Vagina (tissue), 2 donors: Measurements from ENCODE around the gene CITED4. TPM values are rescaled to one million over a fixed set of nuclear protein-coding genes. Genes with fewer than 3 reads are reported as not detected.

ENCODE experiments used
- DNase-seq, 2 donors: peaks; one replicate each; pipeline ENCODE4 v3.0.0-alpha.2; 2017; ENCODE audit errors: extremely low spot score in 2 of 2
- H3K27ac ChIP-seq: fragments of 200-600 bp; sonication (generic); one replicate; pipeline ENCODE4 v1.5.1; 2019
- H3K27me3 ChIP-seq: fragments of 200-600 bp; sonication (generic); one replicate; pipeline ENCODE4 v1.5.1; 2019
- H3K36me3 ChIP-seq, 2 donors: fragments of 200-600 bp; sonication (generic); one replicate each; pipeline ENCODE4 v1.5.1; 2017 to 2019
- H3K4me1 ChIP-seq: fragments of 200-600 bp; sonication (generic); one replicate; pipeline ENCODE4 v1.5.1; 2019
- H3K4me3 ChIP-seq, 2 donors: fragments of 200-600 bp; sonication (generic); 1 replicate in 1 of 2; 2 replicates in 1 of 2; pipeline ENCODE4 v1.5.1; 2016 to 2019
- H3K9me3 ChIP-seq: fragments of 200-600 bp; sonication (generic); one replicate; pipeline ENCODE4 v1.5.1; 2019
- POLR2A ChIP-seq, 2 donors: fragments of 450-650 bp; IDR thresholded peaks; one replicate each; pipeline ENCODE4 v1.6.1; 2017; ENCODE audit warnings: antibody characterized with exemption in 2 of 2, mild to moderate bottlenecking in 2 of 2, moderate library complexity in 2 of 2
- POLR2AphosphoS5 ChIP-seq, 2 donors: sonication (generic); formaldehyde crosslinking; IDR thresholded peaks; one replicate each; pipeline ENCODE4 v1.9.0; 2017; ENCODE audit warnings: antibody characterized with exemption in 2 of 2, mild to moderate bottlenecking in 2 of 2, low read depth in 1 of 2; ENCODE audit not compliant: insufficient read depth in 1 of 2
- intact Hi-C: fragments of 100-400 bp; cut with DNase I; formaldehyde crosslinking; loops from one replicate; pipeline ENCODE4 v1.15.1; 2023
- total RNA-seq: library from RNA; depleted of rRNA; stranded (reverse); fragments of >200 nt; gene quantifications from one replicate; pipeline ENCODE4 v1.2.3, GENCODE V29; 2016
- TF ChIP-seq, protein P1 (sequence below), 3 experiments: fragments of 450-650 bp in 2 of 3; fragments of 200-600 bp in 1 of 3; sonication (generic) in 1 of 3; IDR thresholded peaks; one replicate each; pipeline ENCODE4 v1.5.1; 2017 to 2019; ENCODE audit warnings: antibody characterized with exemption in 3 of 3, mild to moderate bottlenecking in 2 of 3, moderate library complexity in 2 of 3

Gene CITED4
- total RNA-seq, 1 donor from 2014 or later: 16.5 TPM

GRCh38 chr1:40836283-40836682 is 25.9 kb downstream of the CITED4 start:
- Histone ChIP-seq H3K27me3 (no peaks in the 10 kb centered on the region), H3K36me3 (no peaks in the 10 kb centered on the region), H3K27ac (no peak overlapping the region), H3K4me3 (no peak overlapping the region), H3K4me1 (no peaks in the 10 kb centered on the region), H3K9me3 (no peaks in the 10 kb centered on the region)
- intact Hi-C loops: no loop called here
- TF ChIP-seq, protein P1, sequence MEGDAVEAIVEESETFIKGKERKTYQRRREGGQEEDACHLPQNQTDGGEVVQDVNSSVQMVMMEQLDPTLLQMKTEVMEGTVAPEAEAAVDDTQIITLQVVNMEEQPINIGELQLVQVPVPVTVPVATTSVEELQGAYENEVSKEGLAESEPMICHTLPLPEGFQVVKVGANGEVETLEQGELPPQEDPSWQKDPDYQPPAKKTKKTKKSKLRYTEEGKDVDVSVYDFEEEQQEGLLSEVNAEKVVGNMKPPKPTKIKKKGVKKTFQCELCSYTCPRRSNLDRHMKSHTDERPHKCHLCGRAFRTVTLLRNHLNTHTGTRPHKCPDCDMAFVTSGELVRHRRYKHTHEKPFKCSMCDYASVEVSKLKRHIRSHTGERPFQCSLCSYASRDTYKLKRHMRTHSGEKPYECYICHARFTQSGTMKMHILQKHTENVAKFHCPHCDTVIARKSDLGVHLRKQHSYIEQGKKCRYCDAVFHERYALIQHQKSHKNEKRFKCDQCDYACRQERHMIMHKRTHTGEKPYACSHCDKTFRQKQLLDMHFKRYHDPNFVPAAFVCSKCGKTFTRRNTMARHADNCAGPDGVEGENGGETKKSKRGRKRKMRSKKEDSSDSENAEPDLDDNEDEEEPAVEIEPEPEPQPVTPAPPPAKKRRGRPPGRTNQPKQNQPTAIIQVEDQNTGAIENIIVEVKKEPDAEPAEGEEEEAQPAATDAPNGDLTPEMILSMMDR (IDR thresholded peaks at IDR 0.05): no peak
- TF ChIP-seq POLR2A (IDR thresholded peaks at IDR 0.05) (no peak), POLR2AphosphoS5 (IDR thresholded peaks at IDR 0.05; ENCODE audit: insufficient read depth in 1 of 2, low read depth in 1 of 2) (no peak)
- no peak for DNase-seq

GRCh38 chr1:40834968-40835545 is 27.1 kb downstream of the CITED4 start:
- Histone ChIP-seq H3K4me3 (no peak overlapping the region), H3K27me3 (no peaks in the 10 kb centered on the region), H3K4me1 (no peaks in the 10 kb centered on the region), H3K27ac (no peak overlapping the region), H3K9me3 (no peaks in the 10 kb centered on the region), H3K36me3 (no peaks in the 10 kb centered on the region)
- TF ChIP-seq POLR2A (IDR thresholded peaks at IDR 0.05) (no peak), POLR2AphosphoS5 (IDR thresholded peaks at IDR 0.05; ENCODE audit: insufficient read depth in 1 of 2, low read depth in 1 of 2) (no peak)
- TF ChIP-seq, protein P1 (IDR thresholded peaks at IDR 0.05): no peak
- intact Hi-C loops: no loop called here
- DNase-seq: no peak

DNA sequence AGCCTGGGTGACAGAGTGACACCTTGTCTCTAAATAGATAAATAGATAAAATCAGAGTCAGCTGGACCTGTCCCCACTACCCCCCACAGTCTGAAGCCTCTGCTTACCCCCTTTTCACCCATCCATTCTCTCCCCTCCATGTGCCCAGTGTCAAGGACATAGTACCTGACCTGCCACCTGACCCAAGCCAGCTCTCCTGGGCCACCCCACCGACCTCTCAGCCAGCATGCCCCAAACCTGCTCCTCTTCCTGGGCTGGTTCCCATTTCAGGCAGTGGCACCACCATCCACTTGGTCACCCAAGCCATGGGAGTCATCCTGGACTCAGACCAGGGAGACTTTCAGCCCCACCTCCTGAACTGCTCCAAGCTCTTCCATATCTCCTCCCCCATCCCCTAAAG is 28.2 kb downstream of the CITED4 start:
- no peaks in the 10 kb centered on the region for H3K4me1 ChIP-seq
- no peak overlapping the region for H3K4me3 ChIP-seq
- no peaks in the 10 kb centered on the region for H3K36me3 ChIP-seq
- no peaks in the 10 kb centered on the region for H3K27me3 ChIP-seq
- no peak overlapping the region for H3K27ac ChIP-seq
- TF ChIP-seq POLR2A (IDR thresholded peaks at IDR 0.05): no peak
- TF ChIP-seq, protein P1 (IDR thresholded peaks at IDR 0.05): no peak
- no peak for TF ChIP-seq POLR2AphosphoS5 (IDR thresholded peaks at IDR 0.05; ENCODE audit: insufficient read depth in 1 of 2, low read depth in 1 of 2)
- no peak for DNase-seq
- intact Hi-C loops: no loop called here
- H3K9me3 ChIP-seq: no peaks in the 10 kb centered on the region

DNA sequence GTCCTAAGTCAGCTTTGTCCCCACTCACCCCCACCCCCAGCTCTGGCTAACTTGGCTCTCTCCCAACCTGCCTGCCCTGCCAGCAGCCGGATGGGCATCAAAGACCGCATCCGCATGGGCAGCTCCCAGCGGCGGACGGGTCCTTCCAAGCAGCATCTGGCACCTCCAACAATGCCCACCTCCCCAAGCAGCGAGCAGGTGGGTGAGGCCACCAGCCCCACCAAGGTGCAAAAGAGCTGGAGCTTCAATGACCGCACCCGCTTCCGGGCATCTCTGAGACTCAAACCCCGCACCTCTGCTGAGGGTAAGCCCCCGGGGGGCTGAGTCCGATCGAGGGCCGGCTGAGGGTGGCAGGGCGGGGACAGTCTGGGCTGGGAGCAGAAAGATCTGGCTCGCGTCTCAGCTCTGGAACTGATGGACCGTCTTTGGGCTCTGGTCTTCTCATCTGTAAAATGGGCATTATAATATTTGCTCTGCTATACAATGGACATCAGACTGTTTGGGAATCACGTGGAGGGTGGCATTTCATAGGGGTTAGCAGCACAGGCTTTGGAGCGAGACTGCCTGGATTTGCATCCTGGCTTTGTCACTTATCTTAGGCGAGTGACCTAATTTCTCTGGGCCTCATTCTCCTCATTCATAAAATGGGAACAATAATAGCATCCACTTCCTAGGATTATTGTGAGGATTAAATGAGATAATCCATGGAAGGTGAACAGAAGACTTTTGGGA is 31.0 kb downstream of the CITED4 start:
- H3K9me3 ChIP-seq: no peaks in the 10 kb centered on the region
- H3K27ac ChIP-seq: no peak overlapping the region
- no peaks in the 10 kb centered on the region for H3K4me1 ChIP-seq
- no peaks in the 10 kb centered on the region for H3K27me3 ChIP-seq
- TF ChIP-seq, protein P1 (IDR thresholded peaks at IDR 0.05): no peak
- TF ChIP-seq POLR2A (IDR thresholded peaks at IDR 0.05): no peak
- TF ChIP-seq POLR2AphosphoS5 (IDR thresholded peaks at IDR 0.05; ENCODE audit: insufficient read depth in 1 of 2, low read depth in 1 of 2): no peak
- H3K36me3 ChIP-seq: no peaks in the 10 kb centered on the region
- H3K4me3 ChIP-seq: no peak overlapping the region
- no peak for DNase-seq
- intact Hi-C loops: no loop called here

DNA sequence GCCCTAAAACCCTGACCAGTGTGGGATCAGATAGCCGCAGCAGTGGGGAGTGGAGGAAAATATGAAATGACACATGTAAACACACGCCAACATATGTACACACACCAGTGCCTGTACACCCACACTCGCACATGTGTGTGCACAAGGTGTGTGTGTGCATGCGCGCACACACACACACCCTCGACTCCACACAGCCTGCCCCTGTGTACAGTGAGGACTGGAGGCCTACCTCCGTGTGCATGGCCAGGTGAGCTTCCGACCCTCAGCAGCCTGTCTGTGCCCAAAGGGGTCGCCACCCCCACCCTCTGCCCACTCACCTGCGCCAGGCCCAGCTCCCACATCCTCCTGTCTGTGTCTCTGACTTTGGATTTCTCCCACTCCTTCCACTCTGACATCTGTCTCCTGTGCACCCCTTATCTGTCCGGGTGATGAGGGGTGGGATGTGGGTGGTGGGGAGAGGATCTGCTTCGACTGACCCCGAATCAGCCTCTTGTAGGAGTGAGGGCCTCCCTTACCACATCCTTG is 31.7 kb downstream of the CITED4 start:
- no peak overlapping the region for H3K27ac ChIP-seq
- H3K9me3 ChIP-seq: no peaks in the 10 kb centered on the region
- H3K27me3 ChIP-seq: no peaks in the 10 kb centered on the region
- H3K4me1 ChIP-seq: no peaks in the 10 kb centered on the region
- H3K4me3 ChIP-seq: no peak overlapping the region
- DNase-seq: no peak
- no peak for TF ChIP-seq POLR2A (IDR thresholded peaks at IDR 0.05)
- no peak for TF ChIP-seq POLR2AphosphoS5 (IDR thresholded peaks at IDR 0.05; ENCODE audit: insufficient read depth in 1 of 2, low read depth in 1 of 2)
- TF ChIP-seq, protein P1 (IDR thresholded peaks at IDR 0.05): no peak
- intact Hi-C loops: no loop called here
- H3K36me3 ChIP-seq: no peaks in the 10 kb centered on the region
